ENCODE measurements around the gene ME1.
A peak's percentile ranks its signal among the peaks of the same experiment; 100 is the strongest.
"Not testable (repeated sequence)": the region's sequence is repeated elsewhere in the genome, so short reads cannot be mapped to it uniquely, and the experiment has no call there.

The ME1 gene

DNA sequence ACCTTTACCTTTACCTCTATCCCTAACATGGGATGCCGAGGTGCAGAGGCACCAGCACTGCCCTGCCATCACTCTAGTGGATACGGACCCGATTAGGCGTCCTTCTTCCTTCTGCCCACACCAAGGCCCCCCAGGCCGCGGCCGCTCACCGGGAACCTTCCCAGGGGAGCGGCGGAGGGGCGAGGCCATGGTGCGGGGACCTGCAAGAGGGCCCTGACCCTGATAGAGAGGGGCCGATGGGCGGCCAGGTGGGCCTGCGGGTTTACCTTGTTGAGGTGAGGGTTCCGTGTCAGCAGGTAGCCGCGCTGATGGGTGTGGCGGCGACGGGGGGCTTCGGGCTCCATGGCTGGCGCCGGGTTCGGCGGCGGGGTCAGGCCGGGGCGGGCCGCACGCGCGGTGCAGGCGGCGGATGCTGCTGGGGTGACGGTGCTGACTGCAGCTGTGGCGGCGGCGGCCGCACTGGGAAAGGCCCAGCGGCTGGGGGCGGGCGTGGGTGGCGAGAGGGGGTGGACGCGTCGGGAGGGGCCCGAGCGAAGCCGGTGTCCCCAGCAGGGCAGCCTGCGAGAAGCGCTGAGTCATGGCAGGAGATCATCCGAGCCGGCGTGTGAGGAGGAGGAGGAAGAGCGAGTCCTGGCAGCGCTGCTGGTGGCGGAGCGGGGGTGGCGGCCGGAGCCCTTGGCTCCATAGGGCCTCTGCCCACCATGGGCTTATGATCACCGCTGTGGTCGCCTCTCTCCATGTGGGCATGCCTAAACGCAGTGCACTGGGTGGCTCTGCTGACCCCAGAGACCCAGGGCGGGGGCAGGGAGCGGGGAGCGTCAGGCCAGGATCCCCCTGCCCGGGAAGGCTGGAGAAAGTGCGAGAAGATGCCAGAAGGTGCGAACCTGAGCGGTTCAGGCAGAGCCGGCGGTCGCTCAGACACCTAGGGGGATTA is at the start of gene ME1:
Gene ME1, minus strand, starts transcription at position 441 of the 934 bp plus-strand sequence. Its CDS starts 97 bp downstream, at position 344.
- DNase-seq = peak in 1 of 2 experiments; percentile 53

DNA sequence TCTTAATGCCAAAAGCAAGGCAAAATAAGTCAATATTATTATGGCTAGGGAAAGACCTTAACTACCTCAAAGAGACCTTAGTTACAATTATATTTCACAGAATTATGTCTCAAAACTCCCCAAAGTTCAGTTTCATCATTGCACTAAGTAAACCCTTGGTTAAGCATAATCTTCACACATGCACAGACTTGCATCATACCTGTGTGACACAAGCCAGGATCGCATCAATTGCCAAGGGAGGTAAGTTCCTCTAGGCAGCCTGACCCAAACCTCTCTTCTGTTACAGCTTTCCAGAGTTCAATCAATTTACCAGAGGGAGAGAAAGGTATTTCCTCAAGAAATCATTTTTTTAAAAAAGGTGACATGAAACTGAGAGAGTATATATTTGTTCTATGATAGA is 49.6 kb upstream of the ME1 start:
- DNase-seq = no peak

DNA sequence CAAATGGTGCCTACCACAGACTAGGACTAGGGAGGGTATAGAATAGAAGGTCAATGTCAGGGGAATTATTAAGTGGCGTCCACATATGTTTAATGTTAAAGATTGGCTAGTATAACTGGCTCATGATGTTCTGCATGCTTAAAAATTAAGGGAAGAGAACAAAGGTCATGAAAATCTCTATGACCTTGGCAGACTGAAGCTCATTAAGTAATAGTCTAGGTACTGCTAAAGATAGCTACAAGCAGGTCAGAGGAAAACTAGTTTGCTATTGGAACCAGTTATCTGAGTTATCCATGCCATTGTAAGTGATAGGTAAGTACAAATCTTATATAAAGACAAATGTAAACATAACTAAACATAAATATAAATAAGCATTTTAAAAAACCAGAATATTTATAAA is 48.5 kb upstream of the ME1 start:
- DNase-seq = no peak

DNA sequence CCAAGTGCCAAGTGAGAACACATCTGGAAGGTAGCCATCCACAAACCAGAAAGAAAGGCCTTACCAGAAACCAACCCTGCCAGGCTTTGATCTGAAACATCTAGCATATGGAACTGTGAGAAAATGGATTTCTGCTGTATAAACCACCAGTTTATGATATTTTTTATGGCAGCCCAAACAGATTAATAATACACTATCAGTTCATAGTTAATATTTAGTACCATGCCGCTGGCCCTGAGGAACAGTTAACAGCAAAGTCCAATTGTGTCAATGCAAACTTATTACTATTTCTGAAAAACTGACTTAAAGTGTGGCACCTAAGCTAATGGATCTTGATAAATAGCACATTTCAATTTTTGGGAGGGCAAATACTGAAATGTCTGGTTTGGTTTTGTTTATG is 46.1 kb upstream of the ME1 start:
- no peak for DNase-seq

DNA sequence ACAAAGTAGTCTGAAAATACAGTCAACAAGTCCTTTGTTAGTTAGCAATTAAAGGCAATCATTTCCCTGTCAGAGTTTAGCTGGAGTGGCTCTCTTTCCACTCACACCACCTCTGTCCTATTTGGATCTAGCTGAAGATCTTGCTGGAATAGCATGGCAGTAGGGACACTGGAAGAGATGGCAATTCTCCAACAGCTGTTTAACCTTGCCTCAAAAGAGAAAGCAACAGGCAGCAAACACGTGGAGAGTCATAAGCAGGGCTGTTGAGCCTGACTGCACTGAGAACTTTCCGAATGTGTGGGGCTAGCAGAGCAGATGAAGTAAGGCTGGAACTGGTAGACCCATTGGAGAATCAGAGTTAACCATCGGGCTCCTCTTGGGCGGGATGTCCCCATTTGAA is 43.5 kb upstream of the ME1 start:
- DNase-seq = peak in 1 of 2 experiments; percentile 26

DNA sequence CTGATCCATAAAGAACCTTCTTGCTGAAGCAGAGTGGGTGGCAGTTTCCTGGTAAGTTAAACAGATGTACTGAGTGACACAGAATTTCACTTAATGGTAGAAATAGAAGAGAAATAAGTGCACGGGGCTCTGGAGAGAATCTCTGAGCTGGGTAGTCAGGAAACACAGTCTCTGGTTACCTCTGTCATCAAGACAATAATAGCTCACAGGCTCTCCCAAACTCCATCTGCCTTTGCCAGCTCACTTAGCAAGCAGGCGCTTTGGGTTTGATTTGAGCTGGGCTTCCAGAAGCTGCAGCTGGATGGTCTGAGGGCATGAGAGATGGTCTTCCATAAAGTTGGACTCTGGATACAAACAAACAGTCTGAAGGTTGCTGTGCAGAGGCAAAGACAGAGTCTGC is 41.9 kb upstream of the ME1 start:
- DNase-seq = no peak

DNA sequence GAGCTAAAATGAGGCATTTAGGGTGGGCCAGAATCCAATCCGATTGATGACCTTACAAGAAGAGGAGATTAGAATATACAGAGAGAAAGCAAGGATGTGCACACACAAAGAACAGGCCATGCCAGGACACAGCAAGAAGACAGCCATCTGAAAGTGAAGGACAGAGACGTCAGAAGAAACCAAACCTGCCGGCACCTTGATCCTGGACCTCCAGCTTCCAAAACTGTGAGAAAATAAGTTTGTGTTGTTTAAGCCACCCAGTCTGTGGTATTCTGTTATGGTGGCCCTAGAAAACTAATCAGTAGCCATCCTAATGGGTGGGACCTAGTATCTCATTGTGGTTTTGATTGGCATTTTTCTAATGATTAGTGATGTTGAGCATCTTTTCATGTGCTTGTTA is 39.7 kb upstream of the ME1 start:
- DNase-seq = no peak

DNA sequence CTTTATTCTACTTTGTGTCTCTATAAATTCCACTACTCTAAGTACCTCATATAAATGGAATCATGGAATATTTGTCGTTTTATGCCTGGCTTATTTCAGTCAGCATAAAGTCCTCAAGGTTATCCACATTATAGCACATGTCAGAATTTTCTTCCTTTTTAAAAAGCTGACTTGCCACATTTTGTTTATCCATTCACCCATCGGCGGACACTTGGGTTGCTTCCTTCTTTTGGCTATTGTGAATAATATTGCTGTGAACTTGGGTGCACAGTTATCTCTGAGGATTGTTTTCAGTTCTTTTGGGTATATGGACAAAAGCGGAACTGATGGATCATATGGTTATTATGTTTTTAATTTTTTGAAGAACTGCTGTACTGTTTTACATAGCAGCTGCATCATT is 39.1 kb upstream of the ME1 start:
- DNase-seq = no peak

DNA sequence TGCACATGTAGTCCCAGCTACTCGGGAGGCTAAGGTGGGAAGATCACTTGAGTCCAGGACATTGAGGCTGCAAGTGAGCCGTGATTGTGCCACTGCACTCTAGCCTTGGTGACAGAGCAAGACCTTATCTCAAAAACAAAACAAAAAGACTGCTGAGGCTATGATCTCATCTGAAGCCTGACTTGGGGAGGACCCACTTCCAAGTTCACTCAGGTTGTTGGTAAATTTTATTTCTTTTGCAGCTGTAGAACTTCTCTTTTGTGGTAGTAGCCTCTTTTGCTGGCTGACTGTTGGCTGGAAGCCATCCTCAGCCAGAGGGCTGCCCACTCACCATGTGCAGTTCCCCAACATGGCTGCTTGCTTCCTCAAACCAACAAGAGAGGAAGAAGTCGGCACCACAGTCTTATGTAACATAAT is 36.8 kb upstream of the ME1 start:
- DNase-seq = no peak

DNA sequence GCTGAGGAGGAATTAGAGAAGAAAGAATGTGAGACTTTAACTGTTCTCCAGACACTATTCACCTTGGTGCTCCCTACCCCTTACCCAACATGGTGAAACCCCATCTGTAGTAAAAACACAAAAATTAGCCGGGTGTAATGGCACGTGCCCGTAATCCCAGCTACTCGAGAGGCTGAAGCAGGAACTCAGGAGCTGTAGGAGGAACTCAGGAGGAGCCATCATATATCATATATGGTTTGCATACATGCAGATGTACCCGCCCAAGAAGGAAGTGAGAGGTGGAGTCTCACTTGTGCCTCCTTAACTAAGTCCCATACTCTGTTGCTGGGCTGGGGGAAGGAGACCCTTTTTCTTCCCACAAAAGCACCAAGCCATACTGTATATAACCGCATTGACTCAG is 35.5 kb upstream of the ME1 start:
- no peak for DNase-seq

DNA sequence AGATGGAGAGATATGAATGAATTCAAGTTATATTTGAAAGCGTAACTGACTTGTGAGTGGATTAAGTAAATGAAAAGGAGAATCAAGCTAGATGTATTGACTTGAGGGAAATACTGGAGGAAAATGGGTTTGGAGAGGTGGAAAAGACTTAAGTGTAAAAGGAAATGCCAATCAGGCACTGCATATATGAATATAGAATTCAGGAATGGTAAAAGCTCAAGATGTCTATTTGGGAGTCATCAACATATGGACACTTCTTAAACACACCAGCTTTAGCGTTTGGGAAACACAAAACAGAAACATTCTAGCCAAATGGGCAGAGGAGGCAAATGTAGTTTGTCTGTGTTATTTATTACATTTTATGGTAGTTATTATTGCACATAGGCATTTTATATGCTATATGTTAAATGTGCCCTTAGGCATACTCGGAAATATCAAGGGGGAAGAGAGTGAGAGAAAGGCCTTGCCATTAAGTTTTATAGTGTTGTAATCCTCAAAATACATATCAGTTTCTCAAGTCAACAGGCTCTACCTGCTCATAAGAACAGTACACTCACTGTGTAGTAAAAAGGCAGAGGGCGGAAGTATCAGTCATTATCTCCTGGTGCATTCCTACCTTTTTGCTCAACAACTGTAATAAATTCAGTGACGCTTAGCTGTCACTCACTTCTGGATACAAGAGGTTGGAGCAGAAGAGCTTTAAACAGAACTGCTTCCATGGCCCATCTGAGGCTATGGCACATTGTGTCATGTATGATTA is 33.7 kb upstream of the ME1 start:
- no peak for DNase-seq

DNA sequence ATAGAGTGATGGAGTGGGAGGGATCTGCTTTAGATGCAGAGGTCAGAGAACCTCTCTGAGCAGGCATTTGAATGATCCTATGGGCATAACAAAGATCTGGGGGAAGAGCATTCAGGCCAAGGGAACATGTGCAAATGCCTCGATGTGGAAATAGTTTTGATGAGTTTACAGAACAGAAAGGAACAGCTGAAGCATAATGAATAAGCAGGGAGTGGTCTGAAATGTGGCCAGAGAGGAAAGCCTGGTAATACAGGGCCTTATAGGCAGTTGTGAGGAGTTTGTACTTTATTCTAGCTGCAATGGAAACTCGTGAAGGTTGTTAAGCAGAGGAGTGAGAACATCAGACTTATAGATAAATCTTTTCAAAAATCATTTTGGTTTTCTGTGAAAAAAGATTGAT is 33.0 kb upstream of the ME1 start:
- no peak for DNase-seq

DNA sequence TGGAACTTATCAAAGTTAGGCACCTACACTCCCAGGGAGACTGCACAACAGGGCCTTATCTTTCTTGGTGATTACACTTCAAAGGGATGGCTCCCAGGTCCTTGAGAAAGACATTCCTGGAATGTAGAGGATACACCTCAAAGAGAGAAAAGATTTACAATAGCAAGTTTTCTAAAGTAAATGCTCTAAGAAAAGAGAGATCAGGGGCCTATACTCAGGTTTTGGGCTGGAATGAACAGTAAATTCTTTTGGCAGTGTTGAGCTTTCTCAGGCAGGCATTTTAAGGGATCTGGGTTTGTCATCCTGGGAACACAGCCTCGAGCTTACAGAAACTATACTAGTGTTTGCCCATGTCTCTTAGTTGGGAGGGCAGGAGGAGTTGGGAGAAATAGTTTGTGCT is 31.7 kb upstream of the ME1 start:
- DNase-seq = no peak

DNA sequence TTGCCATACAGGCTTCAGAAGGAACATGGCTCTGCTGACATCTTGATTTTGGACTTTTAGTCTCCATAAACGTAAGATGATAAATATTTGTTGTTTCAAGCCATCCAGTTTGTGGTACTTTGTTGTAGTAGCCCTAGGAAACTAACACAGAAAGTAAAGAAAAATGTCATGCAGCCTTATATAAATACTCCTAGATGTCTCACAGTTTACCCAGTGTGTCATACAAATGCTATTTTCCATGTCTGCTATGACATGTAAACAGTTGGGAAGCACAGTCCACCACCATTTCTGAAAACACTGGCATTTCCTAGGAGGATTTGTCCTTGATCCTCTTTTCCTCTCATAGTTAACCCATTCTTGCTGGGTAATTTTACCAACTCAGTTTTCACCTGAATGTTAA is 30.6 kb upstream of the ME1 start:
- no peak for DNase-seq

DNA sequence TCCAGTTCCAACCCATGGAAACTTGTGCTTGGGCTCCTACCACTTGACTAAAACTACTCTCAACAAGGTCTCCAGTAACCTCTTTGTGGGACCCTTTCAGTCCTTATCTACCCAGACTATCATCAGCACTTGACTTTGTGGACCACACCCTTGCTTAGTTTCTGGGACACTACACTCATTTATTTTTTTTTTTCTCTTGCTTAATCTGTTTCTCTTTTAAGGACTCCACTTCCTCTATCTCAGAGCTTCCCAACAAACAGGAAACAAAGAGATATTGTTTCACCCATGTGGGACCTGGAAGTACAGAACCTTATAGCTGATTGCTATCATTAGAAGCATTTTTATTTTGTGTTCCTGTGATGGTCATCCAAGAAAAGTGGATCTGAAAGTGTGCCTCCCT is 28.8 kb upstream of the ME1 start:
- DNase-seq = no peak

DNA sequence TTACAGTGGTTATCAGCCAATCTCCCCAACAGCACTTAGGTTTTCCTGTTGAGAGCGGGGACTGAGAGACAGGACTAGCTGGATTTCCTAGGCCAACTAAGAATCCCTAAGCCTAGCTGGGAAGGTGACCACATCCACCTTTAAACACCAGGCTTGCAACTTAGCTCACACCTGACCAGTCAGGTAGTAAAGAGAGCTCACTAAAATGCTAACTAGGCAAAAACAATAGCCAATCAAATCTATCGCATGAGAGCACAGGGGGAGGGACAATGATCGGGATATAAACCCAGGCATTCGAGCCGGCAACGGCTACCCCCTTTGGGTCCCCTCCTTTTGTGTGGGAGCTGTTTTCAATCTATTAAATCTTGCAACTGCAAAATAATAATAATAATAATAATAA is 19.2 kb upstream of the ME1 start:
- not testable (repeated sequence) for DNase-seq

DNA sequence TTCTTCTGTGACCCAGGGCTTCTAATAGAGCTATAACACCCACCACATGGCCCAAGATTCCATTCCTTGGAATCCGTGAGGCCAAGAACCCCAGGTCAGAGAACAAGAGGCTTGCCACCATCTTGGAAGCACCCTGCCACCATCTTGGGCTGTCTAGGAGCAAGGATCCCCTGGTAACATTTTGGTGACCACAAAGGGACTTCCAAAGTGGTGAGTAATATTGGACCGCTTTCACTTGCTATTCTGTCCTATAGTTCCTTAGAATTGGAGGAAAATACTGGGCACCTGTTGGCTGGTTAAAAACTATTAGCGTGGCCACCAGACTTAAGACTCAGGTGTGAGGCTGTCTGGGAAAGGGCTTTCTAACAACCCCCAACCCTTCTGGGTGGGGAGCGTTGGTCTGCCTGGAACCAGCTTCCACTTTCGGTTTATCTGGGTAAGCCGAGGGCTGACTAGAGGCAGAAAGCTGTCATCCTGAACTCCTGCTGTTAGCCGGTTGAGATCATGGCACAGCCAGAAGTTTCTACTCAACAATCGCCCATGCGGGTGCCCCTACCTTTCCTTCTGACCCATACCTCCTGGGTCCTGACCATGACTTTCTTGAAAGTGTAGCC is 13.3 kb upstream of the ME1 start:
- DNase-seq = not testable (repeated sequence)

DNA sequence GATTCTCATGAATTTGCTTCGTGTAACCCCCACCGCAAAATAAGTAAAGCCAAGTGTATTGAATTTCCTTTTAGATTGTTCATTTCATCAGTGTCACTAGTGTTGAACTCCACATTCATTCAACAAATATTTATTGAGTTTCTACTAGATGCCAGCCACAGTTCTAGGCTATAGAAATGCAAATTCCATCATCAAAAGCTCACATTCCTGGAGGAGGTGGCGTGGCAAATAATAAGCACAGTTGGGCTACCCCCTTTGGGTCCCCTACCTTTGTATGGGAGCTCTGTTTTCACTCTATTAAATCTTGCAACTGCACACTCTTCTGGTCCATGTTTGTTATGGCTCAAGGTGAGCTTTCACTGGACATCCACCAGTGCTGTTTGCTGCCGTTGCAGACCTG is 12.7 kb upstream of the ME1 start:
- DNase-seq = no peak

DNA sequence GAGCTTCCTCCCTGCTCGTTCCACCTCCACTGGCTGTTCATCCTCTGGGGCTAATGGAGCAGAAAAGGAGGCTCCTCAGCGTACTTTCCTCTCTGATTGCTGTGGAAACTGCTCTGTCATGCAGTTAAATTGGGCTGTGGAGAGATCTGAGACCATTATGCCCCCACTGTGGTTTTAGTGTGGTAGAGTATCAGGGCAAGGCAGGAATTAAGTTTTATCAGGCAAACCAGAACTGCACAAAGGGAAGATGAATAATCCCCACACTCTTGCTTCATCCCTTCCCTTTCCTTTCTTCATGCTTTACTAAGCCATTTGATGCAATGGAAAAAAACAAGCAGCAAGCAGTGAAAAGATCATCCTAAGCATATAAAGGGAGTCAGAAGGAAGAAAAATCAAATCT is 11.9 kb upstream of the ME1 start:
- DNase-seq = no peak

DNA sequence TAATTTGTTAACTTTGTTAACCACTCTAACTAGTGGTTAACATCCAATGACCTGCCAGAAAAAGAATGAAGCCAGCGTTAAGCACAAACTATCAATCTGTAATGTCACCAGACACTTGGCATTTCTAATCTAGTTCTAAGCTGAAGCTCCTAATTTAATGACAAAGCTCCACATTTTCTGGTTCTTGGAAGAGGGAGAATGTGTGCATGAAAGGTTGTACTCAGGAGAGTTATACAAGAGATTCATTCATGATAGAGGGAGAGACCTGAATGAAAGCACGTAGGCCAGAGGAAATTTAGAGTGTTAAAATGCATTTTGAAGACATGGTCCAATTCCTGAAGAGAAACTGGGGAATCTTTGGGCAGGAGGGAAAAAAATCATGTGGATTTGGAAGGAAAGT is 8.3 kb upstream of the ME1 start:
- DNase-seq = no peak

DNA sequence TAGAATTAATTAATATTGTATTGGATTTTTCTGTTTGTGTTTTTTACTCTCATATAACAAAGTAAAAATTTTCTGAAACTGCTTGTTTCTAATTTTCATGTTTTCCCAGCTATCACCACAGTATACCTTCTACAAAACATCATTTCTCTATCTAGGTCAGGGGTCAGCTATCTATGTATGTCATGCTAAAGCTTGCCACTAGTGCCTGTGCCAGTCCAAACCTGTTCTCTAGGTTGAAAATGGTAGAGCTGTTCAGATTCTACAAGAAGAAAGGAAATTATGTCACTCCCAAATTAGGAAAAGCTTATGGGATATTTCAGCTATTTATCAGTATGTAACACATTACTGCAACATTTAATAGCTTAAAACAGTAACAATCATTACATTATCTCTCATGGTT is 5.8 kb upstream of the ME1 start:
- no peak for DNase-seq

DNA sequence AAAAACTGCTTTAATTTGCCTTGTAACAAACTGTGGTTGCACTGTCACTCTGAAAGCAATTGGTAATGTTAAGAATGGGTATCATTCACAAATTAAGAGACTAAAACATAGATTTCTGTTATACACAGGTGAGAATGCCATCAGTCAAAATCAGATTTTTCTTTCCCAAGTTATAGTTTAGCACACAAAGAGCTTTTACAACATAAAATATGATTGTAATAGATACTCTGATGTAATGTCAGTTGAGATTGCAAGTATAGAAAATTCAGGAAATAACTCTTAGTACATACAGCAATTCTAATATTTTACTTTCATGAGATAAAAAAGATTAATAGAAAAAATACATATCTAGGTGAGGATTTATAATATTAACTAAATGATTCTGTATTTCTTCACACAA is 2.3 kb upstream of the ME1 start:
- no peak for DNase-seq

DNA sequence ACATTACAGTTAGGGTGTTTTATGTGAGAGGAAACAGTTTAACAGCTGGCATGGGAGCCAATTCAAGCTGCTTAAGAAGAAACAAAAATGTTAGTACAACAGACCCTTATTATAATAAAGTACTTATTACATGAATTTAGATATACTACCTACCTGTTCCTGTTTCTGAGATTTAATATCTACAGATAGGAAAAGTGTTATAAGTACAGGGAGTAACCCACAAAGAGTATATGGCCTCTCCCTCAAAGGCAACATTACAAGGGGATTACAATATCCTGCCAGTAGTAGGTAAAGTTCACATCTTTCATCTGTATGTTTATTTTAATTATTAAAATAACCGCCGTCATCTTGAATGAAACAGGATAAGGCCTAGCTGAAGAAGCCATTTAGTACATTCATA is 1.8 kb upstream of the ME1 start:
- no peak for DNase-seq

All from NCI-H2081 (cell line).